Measurements from ENCODE around the gene SPCS3.

Gene SPCS3

DNA sequence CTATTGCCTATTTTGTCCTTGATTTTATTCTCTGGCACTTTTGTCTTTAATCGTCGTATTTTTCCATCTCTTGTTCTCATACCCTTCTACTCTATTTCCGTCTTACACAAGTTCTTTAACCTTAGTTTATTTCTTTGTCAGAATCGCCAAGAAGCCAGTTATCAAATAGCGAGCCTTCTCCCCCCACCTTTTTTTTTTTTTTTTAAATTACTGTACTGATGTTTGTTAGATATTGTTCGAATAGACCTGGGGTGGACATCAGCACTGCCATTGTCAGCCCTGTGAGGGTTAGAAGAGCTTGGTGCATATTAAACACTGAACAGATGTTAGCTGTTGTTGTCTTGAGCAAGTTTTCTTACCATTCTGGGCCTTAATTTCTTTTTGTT is 1.2 kb downstream of the SPCS3 start:
- TF ChIP-seq, protein P1, sequence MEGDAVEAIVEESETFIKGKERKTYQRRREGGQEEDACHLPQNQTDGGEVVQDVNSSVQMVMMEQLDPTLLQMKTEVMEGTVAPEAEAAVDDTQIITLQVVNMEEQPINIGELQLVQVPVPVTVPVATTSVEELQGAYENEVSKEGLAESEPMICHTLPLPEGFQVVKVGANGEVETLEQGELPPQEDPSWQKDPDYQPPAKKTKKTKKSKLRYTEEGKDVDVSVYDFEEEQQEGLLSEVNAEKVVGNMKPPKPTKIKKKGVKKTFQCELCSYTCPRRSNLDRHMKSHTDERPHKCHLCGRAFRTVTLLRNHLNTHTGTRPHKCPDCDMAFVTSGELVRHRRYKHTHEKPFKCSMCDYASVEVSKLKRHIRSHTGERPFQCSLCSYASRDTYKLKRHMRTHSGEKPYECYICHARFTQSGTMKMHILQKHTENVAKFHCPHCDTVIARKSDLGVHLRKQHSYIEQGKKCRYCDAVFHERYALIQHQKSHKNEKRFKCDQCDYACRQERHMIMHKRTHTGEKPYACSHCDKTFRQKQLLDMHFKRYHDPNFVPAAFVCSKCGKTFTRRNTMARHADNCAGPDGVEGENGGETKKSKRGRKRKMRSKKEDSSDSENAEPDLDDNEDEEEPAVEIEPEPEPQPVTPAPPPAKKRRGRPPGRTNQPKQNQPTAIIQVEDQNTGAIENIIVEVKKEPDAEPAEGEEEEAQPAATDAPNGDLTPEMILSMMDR (IDR thresholded peaks at IDR 0.05) = no peak

DNA sequence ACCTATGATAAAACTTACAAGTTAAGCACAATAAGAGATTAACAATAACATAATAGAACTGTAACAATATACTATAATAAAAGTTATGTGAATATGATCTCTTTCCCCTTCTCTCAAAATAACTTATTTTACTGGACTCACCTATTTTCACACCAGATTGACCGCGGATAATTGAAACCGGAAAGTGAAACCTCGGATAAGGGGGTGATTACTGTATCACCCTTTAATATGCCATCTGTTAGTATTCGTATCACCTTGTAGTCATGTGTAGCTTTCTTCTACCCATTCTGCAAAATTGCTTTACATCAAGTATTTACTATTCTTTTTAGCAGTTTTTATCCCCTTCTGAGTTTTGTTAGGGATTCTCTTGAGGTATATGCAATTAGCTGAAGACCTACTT is 1.8 kb downstream of the SPCS3 start:
- TF ChIP-seq, protein P1 (IDR thresholded peaks at IDR 0.05) = no peak

DNA sequence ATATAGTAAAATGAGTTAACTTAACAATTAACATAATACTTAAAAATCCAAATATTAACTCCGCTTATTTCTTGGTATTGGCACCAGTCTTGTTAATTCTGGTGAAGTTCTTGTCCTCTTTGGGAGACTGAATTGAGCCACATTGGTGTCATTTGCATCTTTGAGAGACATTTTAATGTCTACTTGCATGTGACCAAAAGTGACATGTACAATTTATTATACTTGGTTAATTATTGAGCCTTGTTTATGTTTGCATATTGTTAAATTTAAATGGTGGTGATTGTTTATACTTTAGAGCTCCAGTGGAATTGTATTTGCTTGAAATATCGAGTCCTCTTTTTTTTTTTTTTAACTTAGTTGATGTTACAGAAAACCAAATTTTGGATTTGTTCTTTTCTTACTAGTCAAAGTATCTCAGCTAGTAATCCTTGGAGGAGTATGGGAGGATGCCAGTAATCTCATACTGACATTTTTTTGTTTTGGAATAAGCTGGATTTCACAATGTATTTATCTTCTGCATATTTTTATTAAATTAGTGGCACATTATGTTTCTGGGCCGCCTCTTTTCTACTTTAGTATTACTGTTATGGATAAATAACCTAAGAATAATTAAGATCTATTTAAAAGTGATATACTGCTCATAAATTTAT is 3.9 kb downstream of the SPCS3 start:
- TF ChIP-seq, protein P1 (IDR thresholded peaks at IDR 0.05) = no peak

DNA sequence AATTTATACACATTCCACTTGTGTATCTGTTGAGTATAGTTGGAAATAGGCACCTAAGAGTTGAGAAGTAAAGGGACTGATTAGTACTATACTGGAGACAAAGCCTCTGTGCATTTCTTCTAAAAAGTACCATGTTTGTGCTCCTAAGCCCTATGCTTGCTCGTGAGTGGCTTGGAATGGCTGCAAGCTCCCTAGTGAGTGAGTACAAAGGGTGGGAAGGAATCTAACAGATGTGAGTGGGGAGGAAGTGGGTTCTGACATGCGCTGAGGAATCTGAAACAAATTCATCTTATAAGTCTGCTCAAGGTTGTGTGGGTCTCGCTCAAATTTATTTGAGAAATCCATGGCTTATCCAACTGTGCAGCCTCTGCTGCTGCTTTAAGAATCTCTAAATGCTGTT is 13.3 kb downstream of the SPCS3 start:
- TF ChIP-seq, protein P1 (IDR thresholded peaks at IDR 0.05) = no peak

DNA sequence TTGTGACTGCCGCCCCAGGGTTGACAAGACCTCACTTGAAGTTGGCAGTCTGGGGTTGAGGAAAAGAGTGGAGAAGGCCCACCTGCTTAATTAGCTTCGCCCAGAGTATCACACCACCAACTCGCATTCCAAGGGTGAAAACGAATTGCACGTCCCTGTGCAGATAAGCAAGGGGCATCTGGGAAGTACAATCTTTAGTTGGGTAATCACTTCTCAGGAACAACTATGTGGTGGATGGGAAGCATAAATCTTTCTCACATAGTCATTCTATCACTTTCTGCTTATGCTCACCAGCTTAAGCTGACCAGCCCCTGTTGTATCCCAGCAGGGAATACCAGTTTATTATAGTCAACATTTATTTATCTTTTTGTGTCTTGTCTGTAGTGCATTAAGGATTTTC is 14.3 kb downstream of the SPCS3 start:
- TF ChIP-seq, protein P1 (IDR thresholded peaks at IDR 0.05) = no peak

DNA sequence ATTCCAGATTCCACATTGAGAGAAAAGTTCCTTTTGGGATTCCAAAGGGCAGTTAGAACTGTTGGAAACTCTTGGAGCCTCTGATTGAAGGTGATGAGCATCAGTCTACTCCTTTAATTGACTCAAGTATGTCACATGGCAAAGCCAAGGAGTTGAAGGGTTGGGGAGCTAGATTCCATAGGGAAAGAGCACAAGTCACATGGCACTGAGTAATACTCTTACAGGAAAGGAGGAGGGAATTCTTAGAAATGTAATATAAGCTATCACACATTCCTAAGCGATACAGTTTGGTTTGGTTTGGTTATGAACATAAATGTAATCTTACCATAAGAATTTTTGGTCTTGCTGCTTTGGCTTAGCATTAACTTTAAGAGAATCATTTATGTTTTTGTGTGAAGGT is 15.7 kb downstream of the SPCS3 start:
- TF ChIP-seq, protein P1 (IDR thresholded peaks at IDR 0.05) = no peak

DNA sequence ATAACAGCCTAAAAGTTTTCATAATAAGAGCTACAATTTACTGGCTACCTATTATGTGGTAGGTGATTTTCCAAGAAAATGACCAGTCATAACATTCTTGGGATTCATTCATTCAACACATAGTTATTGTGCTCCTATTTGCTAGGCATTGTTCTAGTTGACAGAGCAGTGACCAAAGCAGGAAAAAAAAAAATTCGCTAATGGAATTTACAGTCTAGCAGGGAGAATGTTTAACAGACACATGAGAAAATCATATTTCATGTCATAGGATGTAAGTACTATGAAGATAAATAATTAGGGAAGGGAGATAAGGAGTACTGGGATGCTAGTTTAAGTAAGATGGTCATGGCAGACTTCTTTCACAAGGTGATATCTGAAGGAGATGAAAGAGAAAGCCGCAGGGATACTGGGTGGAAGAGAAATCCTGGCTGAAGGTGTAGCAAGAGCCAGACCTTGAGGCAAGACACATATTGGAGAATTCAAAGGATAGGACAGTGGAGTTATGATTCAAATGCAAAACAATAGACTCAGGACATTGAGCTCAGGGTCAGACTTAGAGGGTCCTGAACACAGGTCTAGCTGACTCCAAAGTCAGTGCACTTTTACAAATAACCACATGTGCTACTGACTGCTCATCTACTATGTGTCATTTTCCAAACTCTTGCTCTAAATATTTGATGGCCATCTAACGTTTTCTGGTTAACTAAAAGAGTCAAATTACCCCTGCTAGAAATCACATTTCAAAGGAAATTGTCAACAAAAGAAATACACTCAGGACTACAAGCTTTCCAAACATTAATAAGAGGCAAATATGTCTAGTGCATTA is 20.4 kb downstream of the SPCS3 start:
- TF ChIP-seq, protein P1 (IDR thresholded peaks at IDR 0.05) = no peak

All from LNCAP (cell line).